Lower leg skin (tissue), 4 donors: ENCODE data around the gene PEX11G. TPM values are rescaled to one million over a fixed set of nuclear protein-coding genes. Genes with fewer than 3 reads are reported as not detected.

Experiments used
- DNase-seq, 2 donors: peaks; one replicate each; pipeline ENCODE4 v3.0.0-alpha.2; 2019; ENCODE audit warnings: low spot score in 2 of 2
- H3K4me3 ChIP-seq: fragments of 200-600 bp; sonication (generic); 2 replicates; pipeline ENCODE4 v1.5.1; 2017; ENCODE audit warnings: mild to moderate bottlenecking, low read depth; ENCODE audit not compliant: poor library complexity, severe bottlenecking
- POLR2A ChIP-seq, 2 donors: fragments of 450-650 bp; IDR thresholded peaks; one replicate each; pipeline ENCODE4 v1.6.1; 2016 to 2017; ENCODE audit warnings: antibody characterized with exemption in 2 of 2, mild to moderate bottlenecking in 1 of 2, moderate library complexity in 1 of 2
- WGBS, 2 donors: methylation state at CpG; one replicate each; pipeline ENCODE4 v1.1.5; 2018; 5-methylcytosine and 5-hydroxymethylcytosine counted together
- intact Hi-C: fragments of 100-400 bp; cut with DNase I; formaldehyde crosslinking; loops from one replicate; pipeline ENCODE4 v1.15.0; 2023; ENCODE audit warnings: low total_unique reads
- total RNA-seq, 4 donors: library from RNA; depleted of rRNA; stranded (reverse); fragments of >200 nt; gene quantifications; one replicate each; pipeline ENCODE4 v1.1.0, GENCODE V29; 2016
- TF ChIP-seq, protein P1 (sequence below), 3 donors: fragments of 450-650 bp; IDR thresholded peaks; one replicate each; pipeline ENCODE4 v1.5.1; 2016; ENCODE audit warnings: antibody characterized with exemption in 3 of 3, mild to moderate bottlenecking in 3 of 3, moderate library complexity in 2 of 3

PEX11G gene
- total RNA-seq, 4 donors from 2014 or later: 3.2 to 8.2 (median 4.7) TPM

- intact Hi-C loops: no loop called here
- DNase-seq: no peak
- 91 to 95% methylated on average over 11 to 17 of the region's 24 CpGs for WGBS, 2 donors
- no peak for TF ChIP-seq POLR2A (IDR thresholded peaks at IDR 0.05)
- TF ChIP-seq, protein P1, sequence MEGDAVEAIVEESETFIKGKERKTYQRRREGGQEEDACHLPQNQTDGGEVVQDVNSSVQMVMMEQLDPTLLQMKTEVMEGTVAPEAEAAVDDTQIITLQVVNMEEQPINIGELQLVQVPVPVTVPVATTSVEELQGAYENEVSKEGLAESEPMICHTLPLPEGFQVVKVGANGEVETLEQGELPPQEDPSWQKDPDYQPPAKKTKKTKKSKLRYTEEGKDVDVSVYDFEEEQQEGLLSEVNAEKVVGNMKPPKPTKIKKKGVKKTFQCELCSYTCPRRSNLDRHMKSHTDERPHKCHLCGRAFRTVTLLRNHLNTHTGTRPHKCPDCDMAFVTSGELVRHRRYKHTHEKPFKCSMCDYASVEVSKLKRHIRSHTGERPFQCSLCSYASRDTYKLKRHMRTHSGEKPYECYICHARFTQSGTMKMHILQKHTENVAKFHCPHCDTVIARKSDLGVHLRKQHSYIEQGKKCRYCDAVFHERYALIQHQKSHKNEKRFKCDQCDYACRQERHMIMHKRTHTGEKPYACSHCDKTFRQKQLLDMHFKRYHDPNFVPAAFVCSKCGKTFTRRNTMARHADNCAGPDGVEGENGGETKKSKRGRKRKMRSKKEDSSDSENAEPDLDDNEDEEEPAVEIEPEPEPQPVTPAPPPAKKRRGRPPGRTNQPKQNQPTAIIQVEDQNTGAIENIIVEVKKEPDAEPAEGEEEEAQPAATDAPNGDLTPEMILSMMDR (IDR thresholded peaks at IDR 0.05): no peak
- H3K4me3 ChIP-seq: no peak overlapping the region
Measured at GRCh38 chr19:7468840-7469239, 20.0 kb downstream of the PEX11G start.

DNA sequence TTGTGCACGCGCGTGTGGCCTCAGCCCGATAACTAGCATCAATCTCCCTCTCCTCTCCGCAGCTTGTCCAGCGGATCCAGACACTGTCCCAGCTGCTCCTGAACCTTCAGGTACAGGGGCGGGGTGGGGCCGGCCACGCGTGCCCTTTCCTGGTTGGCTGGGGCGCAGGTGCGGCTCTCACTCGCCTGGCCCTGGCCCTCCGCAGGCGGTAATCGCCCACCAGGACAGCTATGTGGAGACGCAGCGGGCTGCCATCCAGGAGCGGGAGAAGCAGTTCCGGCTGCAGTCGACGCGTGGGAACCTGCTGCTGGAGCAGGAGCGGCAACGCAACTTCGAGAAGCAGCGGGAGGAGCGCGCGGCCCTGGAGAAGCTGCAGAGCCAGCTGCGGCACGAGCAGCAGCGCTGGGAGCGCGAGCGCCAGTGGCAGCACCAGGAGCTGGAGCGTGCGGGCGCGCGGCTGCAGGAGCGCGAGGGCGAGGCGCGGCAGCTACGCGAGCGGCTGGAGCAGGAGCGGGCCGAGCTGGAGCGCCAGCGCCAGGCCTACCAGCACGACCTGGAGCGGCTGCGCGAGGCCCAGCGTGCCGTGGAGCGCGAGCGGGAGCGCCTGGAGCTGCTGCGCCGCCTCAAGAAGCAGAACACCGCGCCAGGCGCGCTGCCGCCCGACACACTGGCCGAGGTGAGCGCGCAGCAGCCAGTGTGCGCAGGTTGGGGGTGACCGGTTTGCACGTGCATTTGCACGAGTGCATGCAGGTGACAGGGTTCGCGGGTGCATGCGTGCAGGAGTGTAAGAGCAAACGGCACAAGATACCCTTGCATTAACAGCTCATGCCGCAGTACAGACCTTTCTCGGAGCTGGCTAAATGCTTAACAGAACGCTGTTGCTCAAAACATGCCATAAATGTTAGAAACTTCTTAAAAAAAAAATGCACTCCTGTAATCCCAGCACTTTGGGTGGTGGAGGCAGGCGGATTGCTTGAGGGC is 21.5 kb downstream of the PEX11G start:
- TF ChIP-seq, protein P1 (IDR thresholded peaks at IDR 0.05): no peak
- TF ChIP-seq POLR2A (IDR thresholded peaks at IDR 0.05): no peak
- WGBS, 2 donors: 96 to 97% methylated on average over 75 to 86 of the region's 86 CpGs
- H3K4me3 ChIP-seq: no peak overlapping the region
- no peak for DNase-seq
- intact Hi-C loops: no loop called here

GRCh38 chr19:7463575-7463974 is 25.3 kb downstream of the PEX11G start:
- H3K4me3 ChIP-seq: no peak overlapping the region
- TF ChIP-seq POLR2A (IDR thresholded peaks at IDR 0.05): no peak
- TF ChIP-seq, protein P1 (IDR thresholded peaks at IDR 0.05): no peak
- 96 to 97% methylated on average over 14 to 23 of the region's 23 CpGs for WGBS, 2 donors
- DNase-seq: no peak
- intact Hi-C loops: no loop called here

GRCh38 chr19:7461841-7462629 is 26.8 kb downstream of the PEX11G start:
- DNase-seq: no peak
- WGBS, 2 donors: 89% methylated on average over 24 to 27 of the region's 28 CpGs
- intact Hi-C loops: no loop called here
- no peak overlapping the region for H3K4me3 ChIP-seq
- no peak for TF ChIP-seq POLR2A (IDR thresholded peaks at IDR 0.05)
- TF ChIP-seq, protein P1 (IDR thresholded peaks at IDR 0.05): no peak

GRCh38 chr19:7460562-7460966 is 28.3 kb downstream of the PEX11G start:
- no peak for DNase-seq
- intact Hi-C loops: no loop called here
- no peak overlapping the region for H3K4me3 ChIP-seq
- WGBS, 2 donors: 93% methylated on average over 14 of the region's 14 CpGs
- TF ChIP-seq, protein P1 (IDR thresholded peaks at IDR 0.05): no peak
- TF ChIP-seq POLR2A (IDR thresholded peaks at IDR 0.05): no peak
